GM19372 (cell line): ENCODE measurements around the gene ZNF763.
"Not testable (repeated sequence)": the region's sequence is repeated elsewhere in the genome, so short reads cannot be mapped to it uniquely, and the experiment has no call there.

Experiments used
- ATAC-seq: cut with Tn5 transposase; IDR thresholded peaks from one replicate; pipeline ENCODE4 v1.9.1; 2021; ENCODE audit warnings: mild to moderate bottlenecking, low read depth, moderate library complexity; ENCODE audit not compliant: unreplicated experiment

Gene ZNF763

DNA sequence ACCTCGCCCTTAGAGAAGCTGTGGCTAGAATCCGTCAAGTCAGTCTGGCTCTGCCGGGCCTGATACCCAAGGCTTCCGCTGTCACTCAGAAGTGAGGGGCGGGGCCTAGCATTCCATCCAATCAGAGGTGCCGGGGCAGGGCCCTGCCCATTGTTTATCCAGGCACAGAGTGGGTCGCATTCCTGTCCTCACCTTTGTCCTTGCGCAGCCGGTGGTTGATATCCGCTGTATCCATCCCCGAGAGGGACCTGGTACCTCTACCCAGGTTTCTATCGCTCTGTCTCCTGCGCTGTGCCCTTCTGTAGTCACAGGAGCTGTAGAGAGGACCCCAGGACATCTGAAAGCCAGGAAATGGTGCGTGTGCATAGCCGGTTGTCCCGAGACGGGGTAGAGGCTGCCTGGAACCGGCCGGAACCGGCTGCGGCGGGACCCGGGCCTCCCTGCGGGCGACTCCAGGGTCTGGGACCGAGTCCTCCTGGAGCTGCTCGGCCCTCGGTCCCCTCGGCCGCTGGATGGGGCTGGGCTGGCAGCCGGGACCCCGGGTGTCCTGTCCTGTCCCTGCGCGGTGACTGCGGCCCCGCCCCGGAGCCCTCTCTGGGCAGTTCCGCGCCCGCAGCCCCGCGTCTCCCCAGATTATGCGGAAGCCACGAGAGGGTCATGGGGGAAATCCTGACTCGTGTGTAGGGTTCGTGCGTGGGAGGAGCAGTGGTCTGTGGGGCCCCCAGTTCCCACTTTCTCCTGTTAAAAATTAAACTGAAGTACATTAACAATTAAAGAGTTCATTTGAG is at the start of gene ZNF763:
ZNF763 (plus strand) TSS at position 183 of the 788 bp plus-strand sequence; CDS start at position 352, 169 bp downstream.
- no peak for ATAC-seq

DNA sequence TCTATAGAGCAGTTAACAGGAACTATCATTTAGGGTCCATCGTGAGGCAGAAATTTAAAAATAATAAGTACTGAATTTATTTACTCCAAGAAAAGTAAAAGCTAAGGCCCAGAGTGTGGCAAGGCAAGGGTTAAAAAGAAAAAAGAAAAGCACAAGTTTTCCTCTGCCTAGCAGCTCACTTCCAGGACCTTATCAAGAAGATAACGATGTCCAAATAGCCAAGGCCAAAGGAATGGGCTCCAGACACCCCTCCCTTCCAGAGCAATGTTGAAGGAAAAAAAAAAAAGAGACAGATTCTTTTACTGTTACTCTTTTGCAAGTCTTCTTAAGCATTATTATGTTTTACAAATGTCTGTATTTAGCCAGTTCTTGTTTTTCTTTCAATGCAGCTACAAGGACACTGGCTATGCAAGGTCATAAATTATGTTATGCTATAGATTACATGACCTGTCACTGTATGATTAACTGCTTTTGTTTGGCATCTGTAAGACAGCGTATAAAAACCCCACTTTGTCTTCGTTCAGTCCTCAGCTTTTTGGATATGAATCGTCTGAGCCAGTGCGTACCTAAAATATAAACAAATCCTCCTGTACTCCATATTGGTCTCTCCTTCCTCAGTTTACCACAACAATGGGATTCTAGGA is 42.9 kb upstream of the ZNF763 start:
- no peak for ATAC-seq

DNA sequence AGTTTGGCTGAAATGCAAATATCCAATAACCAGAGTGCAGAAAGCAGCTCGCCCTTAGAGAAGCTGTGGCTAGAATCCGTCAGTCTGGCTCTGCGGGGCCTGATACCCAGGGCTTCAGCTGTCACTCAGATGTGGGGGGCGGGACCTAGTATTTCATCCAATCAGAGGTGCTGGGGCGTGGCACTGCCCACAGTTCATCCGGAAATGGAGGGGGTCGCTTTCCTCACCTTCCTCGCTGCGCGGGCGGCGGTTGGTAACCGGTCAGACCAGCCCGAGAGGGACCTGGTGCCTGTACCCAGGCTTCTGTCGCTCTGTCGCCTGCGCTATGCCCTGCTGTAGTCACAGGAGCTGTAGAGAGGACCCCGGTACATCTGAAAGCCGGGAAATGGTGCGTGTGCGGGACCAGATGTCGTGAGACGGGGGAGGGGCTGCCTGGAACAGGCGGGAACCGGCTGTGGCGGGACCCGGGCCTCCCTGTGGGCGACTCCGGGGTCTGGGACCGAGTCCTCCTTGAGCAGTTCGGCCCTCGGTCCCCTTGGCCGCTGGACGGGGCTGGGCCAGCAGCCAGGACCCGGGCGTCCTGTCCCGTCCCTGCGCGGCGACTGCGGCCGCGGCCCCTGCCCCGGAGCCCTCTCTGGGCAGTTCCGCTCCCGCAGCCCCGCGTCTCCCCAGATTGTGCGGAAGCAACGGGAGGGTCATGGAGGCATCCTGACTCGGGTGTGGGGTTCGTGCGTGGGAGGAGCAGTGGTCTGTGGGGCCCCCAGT is 39.8 kb upstream of the ZNF763 start, which contains the start of gene ZNF700:
ZNF700 (plus strand) TSS at position 222 of the 765 bp plus-strand sequence; CDS start at position 326, 104 bp downstream.
- peak; percentile 77 for ATAC-seq

DNA sequence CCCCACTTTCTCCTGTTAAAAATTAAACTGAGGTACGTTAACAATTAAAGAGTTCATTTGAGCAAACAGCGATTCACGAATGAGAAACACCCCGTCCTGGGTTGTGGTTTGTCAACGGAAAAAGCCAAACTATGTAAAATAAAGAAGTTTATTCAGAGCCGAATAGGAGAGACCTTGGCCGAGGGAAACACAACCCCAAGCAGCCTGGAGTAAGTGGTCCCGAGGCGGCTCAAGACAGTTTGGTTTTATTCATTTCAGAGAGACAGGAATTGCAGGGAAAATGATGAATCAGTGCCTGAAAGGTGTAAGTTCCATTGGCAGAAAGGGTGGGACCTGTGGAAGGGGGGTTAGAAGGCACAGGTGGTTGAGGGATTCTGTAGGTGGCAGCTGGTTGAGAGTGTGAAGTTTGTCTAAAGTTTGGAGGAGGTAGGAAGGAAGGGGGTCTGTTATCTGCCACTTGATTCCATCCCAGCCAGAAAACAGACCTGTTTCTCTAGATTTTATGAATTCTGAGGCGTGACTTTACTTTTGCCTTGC is 39.1 kb upstream of the ZNF763 start:
- ATAC-seq, result not testable (repeated sequence)

DNA sequence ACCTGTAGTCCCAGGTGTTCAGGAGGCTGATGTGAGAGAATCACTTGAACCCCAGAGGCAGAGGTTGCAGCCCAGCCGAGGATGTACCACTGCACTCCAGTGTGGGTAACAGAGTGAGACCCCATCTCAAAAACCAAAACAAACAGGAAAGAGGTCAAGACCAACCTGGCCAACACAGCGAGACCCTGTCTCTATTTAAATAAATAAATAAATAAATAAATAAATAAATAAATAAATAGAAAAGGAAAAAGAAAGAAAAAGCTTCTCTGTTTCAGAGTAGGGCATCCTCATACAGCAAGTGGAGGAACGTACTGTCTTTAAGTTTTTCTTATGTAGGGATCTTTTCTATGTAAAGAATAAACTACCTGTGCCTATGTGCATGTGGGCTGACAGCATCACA is 37.6 kb upstream of the ZNF763 start:
- ATAC-seq, result no peak

DNA sequence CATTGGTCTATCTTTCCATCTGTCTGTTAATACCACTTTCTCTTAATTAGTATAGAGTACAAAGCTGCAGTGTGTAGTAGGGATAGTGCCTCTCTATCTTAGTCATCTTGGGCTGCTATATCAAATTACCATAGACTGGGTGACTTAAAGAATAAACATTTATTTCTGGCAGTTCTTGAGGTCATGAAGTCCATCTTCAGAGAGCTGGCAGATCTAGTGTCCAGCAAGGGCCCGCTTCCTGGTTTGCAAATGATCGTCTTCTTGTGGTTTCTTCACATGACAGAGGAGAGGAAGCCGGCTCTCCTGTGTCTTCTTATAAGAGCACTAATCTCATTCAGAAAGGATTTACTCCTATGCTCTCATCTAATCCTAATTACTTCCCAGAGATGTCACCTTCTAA is 33.8 kb upstream of the ZNF763 start:
- ATAC-seq, result no peak

DNA sequence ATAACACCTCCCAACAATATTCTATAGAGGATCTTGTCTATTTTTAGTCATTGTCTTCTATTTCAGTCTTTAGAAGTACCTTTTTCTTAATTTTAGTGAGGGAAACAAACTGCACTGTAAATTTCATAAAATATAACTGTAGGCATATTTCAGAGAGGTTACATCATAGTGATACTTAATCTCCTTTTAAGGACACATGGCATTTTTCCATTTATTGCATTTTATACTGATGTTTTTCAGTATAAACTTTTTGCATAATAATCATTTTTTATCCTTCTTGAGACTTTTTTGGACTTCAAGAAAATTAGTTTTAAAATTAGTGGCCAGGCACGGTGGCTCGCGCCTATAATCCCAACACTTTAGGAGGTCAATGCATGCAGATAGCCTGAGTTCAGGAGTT is 33.3 kb upstream of the ZNF763 start:
- no peak for ATAC-seq

DNA sequence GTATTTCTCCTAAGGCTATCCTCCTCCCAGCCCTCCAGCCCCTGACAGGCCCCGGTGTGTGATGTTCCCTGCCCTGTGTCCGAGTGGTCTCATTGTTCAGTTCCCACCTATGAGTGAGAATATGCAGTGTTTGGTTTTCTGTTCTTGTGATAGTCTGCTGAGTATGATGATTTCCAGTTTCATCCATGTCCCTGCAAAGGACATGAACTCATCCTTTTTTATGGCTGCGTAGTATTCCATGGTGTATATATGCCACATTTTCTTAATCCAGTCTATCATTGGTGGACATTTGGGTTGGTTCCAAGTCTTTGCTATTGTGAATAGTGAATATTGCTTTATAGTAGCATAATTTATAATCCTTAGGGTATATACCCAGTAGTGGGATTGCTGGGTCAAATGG is 29.0 kb upstream of the ZNF763 start:
- ATAC-seq, result not testable (repeated sequence)

DNA sequence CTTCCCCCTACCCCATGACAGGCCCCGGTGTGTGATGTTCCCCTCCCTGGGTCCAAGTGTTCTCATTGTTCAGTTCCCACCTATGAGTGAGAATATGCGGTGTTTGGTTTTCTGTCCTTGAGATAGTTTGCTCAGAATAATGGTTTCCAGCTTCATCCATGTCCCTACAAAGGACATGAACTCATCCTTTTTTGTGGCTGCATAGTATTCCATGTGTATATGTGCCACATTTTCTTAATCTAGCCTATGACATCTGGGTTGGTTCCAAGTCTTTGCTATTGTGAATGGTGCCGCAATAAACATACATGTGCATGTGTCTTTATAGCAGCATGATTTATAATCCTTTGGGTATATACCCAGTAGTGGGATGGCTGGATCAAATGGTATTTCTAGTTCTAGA is 26.5 kb upstream of the ZNF763 start:
- ATAC-seq, result not testable (repeated sequence)

DNA sequence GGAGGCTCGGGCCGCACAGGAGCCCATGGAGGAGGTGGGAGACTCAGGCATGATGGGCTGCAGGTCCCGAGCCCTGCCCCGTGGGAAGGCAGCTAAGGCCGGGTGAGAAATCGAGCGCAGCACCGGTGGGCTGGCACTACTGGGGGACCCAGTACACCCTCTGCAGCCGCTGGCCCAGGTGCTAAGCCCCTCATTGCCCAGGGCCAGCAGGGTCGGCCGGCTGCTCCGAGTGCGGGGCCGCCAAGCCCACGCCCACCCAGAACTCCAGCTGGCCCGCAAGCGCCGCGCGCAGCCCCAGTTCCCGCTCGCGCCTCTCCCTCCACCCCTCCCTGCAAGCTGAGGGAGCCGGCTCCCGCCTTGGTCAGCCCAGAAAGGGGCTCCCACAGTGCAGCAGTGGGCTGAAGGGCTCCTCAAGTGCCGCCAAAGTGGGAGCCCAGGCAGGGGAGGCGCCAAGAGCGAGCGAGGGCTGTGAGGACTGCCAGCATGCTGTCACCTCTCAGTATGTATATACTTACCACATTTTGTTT is 23.4 kb upstream of the ZNF763 start:
- not testable (repeated sequence) for ATAC-seq

DNA sequence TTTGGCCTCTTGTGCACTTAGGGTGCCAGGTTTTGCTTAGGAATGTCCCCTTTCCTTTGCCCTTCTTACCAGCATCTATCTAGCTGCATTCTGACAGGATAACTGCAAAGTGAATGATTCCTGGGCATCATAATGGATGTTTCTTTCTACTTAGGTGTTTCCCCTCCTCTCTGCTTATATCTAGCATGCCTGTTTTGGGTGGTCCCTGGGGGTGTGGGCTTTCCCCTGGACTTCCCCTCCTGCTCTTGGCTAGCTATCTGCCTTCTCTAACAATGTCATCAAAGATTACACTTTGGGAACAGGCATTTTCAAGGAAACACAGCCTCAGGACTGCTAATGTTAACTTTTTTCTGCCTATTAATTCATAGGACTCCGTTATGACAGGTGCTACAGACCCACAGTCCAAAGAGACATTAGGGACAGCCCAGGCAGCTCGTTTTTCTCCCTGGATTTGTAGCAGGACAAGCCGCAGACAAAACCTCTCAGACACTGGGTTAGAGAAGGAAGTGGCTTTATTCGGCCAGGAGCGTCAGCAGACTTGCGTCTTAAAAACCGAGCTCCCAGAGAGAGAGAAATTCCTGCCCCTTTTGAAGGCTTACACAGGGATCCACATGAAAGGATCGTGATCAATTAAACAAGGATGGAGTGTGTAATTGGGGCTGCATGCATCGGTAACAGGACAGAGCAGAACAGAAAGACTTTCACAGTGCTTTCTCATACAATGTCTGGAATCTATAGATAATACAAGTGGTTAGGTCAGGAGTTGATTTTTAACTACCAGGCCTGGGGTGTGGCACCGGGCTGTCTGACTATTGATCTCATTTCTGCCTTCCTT is 22.6 kb upstream of the ZNF763 start:
- ATAC-seq, result no peak

DNA sequence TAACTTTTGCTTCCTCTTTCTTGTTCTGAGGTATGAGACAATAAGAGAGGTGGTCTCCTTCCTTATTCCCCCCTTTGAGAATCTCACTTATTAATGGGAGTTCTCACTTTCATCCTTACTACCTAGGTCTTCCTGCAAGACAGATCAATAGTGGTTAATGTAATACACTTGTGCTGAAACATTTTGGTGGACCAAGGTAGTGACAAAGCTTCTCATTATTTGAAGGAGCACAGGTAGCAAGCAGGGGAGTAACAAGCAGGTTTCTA is 22.1 kb upstream of the ZNF763 start:
- ATAC-seq, result no peak

DNA sequence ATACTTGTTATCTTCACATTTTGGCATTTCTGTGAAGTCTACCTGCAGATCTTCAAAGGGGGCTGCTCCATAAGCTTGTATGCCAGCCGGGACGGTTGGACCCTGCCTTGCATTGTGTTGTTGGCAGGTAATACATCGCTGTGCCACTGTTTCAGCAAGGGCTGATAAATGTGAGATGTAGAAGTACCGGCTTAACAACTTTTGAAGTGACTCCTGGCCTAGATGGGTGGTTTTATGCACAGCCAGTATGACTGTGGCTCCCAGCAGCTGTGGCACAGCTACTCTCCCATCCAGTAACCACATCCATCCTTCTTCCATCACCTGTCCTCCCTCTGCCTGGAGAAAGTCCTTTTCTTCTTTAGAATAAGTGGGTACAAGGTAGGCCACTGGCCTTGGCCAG is 20.2 kb upstream of the ZNF763 start:
- ATAC-seq, result no peak

DNA sequence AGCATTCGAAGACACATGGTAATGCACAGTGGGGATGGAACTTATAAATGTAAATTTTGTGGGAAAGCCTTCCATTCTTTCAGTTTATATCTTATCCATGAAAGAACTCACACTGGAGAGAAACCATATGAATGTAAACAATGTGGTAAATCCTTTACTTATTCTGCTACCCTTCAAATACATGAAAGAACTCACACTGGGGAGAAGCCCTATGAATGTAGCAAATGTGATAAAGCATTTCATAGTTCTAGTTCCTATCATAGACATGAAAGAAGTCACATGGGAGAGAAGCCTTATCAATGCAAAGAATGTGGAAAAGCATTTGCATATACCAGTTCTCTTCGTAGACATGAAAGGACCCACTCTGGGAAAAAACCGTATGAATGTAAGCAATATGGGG is 16.2 kb upstream of the ZNF763 start:
- ATAC-seq, result no peak

DNA sequence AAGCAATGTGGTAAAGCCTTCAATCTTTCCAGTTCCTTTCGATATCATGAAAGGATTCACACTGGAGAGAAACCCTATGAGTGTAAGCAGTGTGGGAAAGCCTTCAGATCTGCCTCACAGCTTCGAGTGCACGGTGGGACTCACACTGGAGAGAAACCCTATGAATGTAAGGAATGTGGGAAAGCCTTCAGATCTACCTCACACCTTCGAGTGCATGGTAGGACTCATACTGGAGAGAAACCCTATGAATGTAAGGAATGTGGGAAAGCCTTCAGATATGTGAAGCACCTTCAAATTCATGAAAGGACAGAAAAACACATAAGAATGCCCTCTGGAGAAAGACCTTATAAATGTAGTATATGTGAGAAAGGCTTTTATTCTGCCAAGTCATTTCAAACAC is 15.6 kb upstream of the ZNF763 start:
- ATAC-seq, result no peak

DNA sequence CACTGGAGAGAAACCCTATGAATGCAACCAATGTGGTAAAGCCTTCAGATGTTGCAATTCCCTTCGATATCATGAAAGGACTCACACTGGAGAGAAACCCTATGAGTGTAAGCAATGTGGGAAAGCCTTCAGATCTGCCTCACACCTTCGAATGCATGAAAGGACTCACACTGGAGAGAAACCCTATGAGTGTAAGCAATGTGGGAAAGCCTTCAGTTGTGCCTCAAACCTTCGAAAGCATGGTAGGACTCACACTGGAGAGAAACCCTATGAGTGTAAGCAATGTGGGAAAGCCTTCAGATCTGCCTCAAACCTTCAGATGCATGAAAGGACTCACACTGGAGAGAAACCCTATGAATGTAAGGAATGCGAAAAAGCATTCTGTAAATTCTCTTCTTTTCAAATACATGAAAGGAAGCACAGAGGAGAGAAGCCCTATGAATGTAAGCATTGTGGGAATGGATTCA is 15.2 kb upstream of the ZNF763 start:
- not testable (repeated sequence) for ATAC-seq

DNA sequence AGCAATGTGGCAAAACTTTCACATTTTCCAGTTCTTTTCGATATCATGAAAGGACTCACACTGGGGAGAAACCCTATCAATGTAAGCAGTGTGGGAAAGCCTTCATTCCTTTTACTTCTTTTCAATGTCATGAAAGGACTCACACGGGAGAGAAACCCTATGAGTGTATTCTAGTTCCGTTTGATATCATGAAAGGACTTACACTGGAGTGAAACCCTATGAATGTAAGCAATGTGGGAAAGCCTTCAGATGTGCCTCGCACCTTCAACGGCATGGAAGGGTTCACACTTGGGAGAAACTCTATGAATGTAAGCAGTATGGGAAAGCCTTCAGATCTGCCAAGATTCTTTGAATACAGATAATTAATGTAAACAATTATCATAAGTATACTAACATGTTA is 14.5 kb upstream of the ZNF763 start:
- ATAC-seq, result no peak

DNA sequence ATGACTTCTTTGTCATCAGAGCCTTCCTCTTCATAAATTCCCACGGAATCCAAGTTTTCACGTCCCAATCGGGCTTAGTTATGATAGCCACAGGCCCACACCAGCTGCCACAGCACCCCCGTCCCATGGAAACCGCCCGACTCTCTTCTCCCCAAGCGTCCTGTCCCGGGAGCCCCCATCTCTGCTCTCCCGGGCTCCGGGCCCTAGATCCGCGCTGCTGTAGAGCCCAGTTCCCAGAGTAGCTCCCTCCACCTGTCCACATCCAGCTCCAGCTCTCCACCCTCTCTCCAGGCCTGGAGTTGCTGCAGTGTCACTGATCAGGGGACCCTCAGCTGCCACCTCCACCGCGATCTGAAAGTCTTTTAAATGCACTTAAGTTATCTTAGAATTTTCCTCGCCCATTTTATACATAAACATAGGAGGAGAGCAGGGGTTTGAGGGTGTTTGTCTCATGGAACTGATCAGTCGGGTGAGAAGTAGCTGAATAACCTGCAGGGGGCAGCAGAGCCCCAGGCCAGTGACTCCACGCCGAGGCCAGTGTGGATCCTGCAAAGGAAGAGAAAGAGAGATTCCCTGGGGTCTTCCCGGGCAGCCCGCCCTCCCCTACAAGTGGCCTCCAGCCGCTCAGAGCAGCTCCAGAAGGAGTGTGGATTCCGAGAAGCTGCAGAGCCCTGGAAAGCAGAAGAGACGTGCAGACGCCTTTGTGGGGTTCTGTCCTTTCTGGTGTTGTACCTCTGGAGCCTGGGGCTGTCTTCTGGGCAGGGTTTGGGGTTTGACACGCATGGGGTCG is 1.1 kb upstream of the ZNF763 start:
- ATAC-seq, result no peak

DNA sequence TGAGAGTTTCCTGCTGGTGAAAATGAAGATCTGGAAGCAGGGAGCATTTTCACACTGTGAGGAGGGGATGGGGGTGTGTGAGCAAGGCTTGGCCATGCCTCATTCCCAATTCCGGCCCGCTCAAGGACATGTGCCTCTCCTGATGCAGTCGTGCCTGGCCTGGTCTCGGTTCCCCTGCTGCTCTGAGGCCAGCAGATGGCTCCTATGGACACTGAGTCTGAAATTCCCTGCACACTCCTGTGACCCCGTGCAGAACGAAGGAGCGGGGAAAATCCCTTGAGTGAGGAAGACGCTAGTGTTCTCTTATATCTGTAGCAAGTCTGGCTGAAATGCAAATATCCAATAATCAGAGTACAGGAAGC is 363 bp upstream of the ZNF763 start:
- ATAC-seq, result no peak
